Stimulated activated CD4-positive, alpha-beta T cell treated with anti-CD3 and anti-CD28 coated beads, Interleukin-4, amount 100 ng/mL, for 1 hour (primary cell): ENCODE measurements around the gene C6.
"Not testable (repeated sequence)": the region's sequence is repeated elsewhere in the genome, so short reads cannot be mapped to it uniquely, and the experiment has no call there.

Experiments used
- DNase-seq: peaks from one replicate; pipeline ENCODE4 v3.0.0-alpha.2; 2020

The C6 gene

DNA sequence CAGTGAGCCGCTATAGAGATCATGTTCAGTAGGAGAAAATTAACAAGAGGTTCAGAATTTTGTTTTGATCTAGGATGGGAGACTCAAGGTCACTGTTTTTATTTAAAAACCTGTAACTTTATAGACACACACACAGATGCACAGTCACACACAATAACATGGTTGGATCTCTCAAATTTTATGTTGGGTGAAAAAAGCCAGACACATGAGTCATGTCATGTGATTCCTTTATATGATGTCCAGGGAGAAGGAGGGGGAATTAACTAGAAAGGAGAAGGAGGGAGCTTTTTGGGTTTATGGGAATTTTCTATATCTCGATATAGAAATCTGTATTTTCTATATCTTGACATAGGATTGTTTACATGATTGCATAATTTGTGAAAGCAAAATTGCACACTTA, 17.1 kb downstream of the C6 start:
- no peak for DNase-seq

DNA sequence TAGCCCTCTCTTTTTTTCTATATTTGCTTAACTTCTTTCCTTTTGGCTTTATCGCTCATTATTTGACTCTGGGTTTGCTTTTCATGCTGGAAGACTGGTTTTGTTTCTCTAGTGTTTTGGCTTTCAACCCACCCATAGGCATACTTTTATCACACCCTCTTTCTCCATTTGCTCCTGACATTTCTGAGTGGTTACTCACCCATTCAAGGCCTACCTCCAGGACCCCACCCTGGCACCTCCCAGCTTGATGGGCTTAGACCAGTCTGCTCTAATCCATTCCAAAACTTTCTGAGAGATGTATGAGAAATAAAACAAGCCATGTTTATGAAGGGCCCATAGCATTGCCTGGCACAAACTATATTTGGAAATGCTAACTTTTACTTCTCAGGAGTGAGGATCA, 18.1 kb downstream of the C6 start:
- no peak for DNase-seq

DNA sequence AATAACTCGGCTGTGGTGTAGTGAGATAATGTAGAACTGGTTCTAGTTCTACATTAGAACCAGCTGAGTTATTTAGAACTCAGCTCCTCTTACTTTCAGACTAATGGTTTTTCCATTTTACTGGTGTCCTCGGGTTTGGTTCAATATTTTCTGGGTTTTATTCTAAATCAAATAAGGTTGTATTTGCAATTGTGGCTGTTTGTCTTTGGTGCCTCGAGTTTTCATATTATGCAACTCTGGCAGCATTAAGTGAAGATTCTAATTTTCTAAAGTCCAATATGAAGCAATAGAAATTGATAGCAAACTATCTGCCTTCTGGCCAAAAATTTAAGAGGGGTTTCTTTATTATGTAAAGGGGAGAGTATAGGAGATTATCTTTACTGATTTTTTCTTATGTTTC, 19.0 kb downstream of the C6 start:
- no peak for DNase-seq

DNA sequence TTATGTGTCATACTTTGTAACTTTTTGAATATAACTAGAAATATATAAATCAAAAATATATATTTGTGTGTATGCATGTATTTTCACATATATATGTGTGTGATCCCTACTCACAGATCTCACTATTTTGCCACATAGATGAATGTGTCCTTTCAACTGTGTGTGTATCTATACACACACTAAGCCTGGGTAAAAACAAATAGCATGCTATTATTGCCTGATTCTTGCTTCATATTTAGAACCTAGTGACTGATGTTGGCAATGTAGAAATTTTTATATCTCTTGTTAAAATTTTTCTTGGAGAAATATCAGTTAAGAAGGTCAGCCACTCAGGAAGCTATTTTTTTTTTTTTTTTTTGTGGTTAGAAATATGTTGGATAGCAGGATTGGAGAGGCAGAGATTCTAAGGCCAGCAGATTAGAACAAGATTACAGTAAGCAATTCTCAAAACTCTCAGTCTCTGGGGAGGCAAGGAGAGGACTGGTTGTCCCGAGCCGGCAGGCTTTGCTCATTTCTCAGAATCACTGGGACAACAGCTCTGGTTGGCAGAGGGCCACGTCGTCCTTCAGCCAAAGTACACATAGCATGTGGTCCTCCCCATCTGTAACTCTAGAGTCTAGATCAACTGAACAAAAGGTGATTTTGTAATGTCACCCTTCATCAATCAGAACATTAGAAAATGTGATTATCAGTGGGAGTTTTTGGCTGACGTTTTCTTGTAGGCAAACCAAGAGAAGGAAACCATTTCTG, 19.7 kb downstream of the C6 start:
- no peak for DNase-seq

DNA sequence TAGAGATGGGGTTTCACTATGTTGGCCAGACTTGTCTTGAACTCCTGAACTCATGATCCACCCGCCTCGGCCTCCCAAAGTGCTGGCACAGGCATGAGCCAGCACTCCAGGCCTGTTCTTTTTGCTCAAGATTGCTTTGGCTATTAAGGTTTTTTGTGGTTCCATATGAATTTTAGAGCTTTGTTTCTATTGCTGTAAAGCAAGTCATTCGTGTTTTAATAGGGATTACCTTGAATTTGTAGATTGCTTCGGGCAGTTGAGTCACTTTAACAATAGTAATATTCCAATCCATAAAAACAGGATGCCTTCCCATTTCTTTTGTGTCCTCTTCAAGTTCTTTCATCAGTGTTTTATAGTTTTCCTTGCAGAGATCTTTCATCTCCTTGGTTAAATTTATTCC, 22.1 kb downstream of the C6 start:
- no peak for DNase-seq

DNA sequence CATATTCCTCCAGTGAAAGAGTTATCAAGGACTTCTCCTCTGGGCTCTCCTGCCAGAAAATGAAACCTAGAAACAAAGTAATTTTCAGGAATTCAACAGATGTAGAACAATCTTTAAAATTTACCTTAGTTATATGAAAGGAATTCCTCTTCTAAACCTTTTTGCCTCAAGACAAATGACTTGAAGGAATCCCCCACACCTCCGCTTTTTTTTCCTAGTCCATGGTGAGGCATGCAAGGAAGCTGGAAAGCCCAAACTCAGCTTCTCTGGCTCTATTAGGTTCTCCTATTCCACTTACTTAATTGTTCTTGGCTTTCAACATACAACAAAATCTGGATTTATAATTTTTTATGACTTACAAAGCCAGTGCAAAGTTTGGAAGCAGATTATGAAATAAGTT, 27.2 kb downstream of the C6 start:
- DNase-seq = no peak

DNA sequence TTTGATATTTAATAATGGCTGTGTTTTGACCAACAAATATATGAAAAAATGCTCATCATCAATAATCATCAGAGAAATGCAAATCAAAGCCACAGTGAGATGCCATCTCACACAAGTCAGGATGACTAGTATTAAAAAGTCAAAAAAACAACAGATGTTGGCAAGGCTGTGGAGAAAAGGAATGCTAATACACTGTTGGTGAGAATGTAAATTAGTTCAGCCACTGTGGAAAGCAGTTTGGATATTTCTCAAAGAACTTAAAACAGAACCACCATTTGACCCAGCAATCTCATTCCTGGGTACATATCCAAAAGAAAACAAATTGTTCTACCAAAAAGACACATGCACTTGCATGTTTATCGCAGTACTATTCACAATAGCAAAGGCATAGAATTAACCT, 30.0 kb downstream of the C6 start:
- not testable (repeated sequence) for DNase-seq

DNA sequence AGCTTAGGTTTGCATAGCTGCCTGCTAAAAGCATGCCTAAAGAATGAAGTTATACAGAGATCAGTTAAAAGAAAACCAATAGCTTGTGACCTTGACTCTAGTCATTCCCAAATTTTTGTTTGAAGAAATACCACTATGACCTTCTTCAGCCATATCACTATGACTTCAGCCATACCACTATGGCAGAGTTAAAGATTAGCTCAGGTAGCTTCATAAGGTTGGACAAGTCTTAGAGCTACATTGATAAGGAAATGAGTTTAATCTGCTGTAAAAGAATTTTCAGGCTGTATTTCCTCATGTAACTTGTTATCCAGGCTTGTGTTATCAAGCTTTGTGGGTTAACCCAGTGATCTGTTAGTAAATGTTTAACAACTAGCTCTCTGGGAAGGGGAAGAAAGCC, 30.7 kb downstream of the C6 start:
- no peak for DNase-seq

DNA sequence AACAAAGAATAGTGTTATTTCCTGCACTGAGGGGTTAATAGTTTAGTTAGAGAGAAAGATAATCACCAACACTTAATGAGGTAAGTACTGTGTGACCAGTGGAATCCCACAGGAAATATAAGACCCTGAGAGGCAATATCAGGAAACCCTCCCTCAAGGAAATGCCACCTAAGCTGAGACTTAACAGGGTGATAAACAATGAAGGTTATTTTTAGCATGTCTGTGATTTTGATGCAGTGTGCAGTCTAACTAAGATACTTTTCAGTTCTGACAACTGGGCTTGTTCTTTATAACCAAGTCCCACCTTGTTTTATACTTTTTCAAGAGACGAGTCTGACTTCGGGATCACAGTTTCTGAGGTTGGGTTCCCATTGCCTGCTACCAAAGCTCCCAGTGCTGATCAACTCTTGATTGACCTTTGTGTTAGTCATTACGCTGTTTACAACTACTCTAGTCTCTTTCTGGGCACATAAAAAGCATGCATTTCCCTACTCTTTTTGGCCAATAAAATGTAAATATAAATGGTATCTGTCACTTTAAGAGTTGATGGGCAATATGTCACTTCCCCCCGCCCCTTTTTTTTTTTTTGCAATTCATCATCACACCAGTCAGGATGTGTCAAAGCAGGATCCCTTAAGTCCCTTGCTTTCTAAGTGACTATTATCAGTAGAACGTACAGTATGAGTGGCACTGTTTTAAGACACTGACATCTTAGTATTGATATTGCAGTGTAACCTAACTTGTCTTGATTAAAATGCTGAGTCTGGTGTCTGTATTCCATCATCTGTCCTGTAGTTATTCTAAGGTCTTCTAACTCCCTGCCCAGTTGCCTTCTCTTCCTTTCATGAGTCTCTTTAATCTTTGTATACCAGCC, 31.4 kb downstream of the C6 start:
- no peak for DNase-seq

DNA sequence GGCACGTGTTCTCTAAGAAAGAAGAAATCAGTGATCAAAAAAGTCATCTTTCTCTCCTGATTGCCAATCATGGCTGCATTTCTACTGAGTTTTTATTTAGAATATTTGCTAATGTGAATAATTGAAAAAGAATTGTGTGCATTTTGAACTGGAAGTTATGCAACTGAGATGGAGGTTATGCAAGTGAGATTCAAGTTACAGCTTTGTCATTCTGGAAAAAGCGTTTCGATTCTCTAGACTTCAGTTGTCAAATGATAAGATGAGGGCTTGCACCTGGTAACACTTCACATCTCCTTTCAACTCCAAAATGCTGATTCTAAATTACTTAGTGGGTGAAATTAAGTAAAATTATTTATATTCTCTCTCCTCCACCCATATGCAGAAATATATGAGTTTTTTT, 36.4 kb downstream of the C6 start:
- DNase-seq = no peak

DNA sequence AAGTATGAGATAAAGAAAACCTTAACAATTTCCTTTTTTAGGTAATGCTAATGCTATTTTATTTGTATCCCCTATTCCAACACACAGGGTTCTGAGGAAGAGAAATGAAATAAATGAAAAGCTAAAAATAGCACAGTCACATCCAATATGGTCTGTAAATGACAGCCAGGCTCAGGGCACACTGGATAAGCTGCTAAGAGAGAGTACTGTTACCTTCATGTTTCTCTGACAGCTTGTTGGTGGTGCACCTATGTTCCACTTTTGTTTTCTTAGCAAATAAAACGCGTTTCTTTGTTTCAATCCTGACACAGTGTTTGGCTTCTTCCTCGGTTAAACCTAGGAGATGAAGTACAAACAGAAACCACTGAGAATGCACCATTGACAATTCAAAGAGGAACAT, 41.3 kb downstream of the C6 start:
- DNase-seq = no peak

DNA sequence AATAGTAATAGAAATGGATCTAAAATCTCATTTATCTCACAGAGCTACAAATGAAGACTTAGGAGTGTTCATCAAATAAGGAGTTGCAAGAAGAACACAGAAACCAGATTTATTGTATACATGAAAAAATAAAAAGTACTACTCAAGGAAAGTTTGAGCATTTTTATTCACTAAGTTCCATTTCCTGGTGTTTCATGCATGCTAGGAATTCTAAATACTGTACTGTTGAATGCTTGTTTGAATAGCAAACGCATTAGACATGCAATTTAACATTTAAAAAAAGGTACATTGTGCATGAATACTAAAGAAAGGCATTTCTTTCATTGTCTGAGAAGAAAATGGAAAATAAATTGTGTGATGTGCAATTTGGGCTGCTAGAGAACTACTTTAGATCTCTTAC, 52.1 kb downstream of the C6 start:
- no peak for DNase-seq

DNA sequence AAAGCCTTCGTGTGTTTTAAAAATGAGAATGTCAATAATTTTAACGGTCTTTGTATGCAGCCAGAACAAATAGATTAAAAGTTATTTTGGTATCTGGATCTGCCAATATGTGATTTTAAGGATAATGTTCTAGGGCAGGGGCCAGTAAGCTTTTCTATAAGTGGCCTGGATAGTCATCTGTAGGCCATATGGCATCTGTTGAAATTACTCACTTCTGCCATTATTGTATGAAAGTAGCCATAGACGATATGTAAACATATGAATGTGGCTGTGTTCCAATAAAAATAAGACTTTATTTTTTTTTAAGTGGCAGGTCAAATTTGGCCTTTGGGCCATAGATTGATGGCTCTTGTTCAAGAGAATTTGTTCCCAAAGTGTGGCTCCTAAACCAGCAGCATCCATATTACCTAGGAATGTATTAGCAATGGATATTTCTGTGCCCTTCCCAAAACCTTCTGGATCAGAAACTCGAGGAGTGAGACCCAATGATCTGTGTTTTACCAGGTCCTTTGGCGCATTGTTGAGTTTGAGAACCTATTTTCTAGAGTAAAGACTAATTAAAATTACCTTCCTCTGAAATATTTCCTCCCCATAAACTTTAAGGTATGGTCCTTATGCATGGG, 55.9 kb downstream of the C6 start:
- DNase-seq = no peak

DNA sequence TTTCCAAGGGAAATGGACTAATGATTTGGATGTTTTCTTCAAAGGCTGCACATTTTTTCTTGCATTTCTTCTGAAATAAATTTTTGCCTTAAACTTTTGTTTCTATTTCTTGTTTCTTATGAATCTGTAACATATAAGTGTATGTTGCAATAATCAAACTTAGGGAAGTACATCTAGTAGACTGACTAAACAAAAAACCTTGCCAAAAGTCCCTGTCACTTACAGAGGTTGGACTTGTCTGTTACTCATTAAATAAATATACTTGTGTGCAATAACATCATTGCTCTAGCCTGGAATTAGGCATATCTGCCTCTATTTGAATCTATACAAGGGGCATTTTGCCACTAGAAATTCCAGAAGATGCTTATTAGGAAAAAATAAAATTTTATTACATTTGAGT, 56.6 kb downstream of the C6 start:
- no peak for DNase-seq

DNA sequence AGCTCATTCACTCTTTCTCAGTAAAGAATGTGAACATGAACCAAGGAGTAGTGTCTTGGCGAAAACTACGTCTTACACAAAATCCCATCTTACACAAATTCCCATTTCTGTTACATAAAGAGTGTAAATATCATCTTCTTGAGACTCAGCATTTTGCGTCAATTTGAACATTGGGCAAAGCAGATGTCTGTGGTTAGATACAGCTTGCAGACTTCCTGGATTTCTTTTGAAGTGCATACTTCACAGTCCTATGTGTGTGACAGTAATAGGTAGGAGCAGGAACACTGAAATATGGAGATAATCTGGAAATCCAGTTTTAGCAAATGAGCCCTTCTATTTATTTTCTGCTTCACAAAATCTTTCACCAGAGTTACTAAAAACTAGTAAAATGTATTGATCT, 58.8 kb downstream of the C6 start:
- no peak for DNase-seq

DNA sequence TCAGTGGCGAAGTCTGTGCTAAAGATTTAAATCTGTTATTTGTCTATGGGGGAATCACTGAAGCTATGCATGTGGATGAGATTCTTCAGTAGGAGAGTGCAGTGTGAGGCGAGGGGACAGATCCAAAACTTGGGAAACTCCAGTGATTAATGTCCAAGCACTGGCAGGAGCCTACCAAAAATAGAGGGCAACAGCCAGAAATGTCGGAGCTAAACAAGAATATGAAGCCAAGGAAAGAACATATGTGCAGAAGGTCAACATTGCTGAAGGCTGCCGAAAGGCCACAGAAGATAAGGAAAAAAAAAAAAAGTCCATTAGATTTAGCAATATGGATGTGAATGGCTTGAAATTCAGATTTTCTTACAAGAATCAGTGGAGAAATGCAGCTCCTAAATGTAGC, 61.8 kb downstream of the C6 start:
- no peak for DNase-seq

DNA sequence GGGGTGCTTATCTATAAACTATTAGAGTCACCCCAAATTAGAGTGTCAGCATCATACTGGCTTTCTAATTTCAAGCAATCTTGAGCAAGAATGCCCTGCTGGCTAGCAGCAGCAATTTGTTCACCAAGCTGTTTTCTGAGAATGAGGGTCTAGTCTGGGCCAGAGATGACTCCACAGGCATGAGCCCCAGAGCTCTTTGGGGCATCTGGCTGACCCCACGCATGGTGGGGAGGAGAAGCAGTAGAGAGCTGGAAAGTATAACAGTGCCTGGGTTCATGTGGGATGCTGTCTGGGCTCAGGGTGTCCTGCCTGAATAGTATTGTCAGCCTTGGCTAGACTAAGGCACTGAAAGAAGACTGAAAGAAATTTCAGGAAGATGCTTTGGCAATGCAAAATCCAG, 64.9 kb downstream of the C6 start:
- no peak for DNase-seq

DNA sequence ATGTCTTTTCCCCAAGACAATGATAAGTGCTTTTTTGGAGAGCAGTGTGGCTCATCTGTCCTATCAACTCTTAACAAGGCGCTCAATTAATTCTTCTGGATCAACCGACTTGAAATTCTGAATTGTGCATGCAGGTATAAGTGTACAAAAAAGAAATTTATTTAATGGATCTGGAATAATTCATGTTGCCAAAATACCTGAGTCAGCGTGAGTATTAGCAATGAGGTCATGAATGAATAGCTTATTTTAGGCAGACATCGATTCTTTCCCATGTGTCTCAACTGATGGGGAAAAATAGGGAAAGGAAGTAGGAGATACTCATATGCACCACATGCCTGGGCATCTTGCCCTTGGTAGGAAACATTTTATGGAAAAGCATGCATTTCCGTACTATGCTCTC, 68.0 kb downstream of the C6 start:
- no peak for DNase-seq

DNA sequence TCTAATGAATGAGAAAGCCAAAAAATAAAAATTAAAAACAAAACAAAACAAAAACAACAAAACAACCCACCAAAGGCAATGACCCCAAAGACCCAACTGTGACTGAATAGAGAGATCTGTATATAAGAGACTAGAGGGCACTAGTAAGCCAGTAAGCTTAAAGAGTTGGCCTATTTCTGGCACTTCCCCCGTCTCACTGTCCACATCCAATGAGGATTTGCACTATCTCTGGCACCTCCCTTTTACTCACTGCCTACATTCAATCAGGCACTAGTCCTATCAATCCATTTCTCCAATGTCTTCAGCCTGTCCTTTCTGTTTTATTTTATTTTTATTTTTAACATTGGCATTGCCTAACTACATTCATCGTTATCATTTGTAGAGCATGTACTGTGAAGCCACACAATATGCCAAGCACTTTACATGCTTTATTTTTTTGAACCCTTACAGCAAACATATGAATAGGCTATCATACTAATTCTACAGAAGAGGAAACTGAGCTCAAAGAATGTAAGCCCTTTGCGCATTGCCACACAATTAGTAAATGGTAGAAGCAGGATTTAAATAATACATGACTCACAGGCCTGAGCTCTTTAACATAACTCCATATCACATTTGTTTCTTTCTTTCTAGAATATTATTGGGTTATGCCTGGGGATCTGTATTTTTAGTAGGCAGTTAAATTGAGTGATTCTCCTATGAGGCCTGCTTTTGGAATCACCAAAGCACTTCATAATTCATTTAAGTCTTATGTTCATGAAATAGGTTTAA, 70.0 kb downstream of the C6 start:
- DNase-seq = no peak

DNA sequence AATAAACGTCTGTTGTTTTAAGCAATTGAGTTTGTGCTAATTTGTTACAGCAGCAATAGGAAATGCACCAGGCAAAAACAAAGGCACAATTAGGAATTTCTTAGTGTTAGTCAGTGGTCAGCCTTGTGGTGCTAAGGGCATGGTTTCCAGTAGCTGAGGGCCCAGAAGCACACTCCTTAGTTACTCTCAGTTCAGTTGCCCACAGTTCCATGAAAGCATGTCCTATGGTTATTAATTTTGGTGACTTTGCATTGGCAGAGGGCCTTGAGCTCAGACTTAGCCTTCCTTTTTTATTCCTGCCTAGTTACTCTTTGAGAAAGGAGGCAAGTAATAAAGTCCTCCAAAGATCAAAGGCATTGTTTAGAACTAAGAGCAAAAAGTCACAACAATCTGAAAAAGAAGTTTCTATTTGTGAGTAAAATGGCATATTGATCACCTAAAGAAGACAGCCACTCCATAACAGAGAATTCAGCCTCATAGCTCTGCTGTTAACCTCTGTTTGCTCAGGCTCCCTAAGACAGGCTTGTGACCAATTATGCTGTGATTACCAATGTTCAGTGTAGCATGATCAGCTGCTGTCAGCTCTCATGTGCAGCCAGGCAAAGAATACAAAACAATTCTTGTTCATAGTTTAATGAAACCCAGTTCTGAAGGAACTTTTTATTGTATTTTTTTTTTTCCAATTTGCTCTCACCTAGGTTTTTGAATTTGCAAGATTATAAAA, 85.2 kb downstream of the C6 start:
- DNase-seq = no peak

DNA sequence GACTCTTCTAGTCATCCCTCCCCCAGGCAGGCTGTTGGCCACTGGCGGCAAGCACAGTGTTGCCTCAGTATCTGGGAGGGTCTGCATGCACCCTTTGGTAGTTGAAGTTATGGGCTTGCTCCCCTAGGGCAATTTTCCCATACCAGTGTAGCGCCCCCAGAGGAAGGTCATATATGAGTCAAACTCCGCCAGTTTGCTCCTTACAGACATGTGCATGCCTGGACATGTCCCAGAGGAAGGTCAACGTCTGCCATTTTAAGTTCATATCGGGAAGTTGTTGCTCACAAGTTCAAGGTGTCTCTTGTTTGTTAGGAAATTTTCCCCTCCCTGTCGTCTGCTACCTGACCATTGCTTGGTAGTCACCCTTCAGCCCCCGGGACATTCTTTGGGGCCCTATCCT, 90.9 kb downstream of the C6 start:
- no peak for DNase-seq

DNA sequence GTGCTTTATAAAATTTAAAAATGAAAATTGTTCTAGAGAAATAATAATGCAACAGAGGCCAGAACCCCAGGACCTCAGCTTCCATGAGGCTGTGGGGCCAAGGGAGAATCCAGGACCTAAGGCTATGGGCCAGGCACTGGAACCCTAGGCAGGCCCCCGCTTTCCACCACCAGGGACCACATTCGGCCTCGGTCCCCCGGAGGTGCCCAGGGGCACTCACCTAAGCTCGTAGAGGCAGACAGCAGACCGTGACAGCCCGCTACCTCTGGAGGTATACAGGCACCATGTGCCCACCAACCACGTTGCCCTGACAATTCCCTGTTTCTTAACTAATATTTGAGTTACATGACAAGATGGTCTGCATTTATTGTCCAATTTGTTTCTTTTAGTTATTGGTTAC, 92.7 kb downstream of the C6 start:
- no peak for DNase-seq

DNA sequence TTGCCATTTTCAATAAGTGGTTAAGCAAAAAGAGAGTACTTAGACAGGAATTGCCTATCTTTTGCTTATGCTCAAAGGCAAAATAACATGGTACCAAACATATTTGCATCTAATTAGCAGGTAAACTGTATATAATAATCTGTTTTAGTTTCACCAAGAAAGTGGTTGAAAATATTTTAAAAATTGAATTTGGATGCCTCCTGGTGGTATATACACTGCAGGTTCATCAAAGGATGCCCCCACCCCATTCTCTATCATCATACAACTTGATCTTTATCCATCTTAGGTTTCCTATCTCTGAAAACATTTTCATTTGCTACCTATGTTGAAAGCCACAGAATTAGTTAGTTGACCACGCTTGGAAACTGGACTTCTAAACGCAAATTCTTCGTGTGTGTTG, 95.2 kb downstream of the C6 start:
- DNase-seq = no peak
